SU-DHL-6 (cell line): ENCODE data around the gene CACNA1B.

ENCODE experiments used
- H2AFZ ChIP-seq: fragments of 200-600 bp; sonication (generic); 2 replicates; pipeline ENCODE4 v1.6.1; 2014; ENCODE audit warnings: low read depth, mild to moderate bottlenecking, moderate library complexity, mixed read lengths, antibody characterized with exemption, low read length; ENCODE audit not compliant: severe bottlenecking
- H3F3A ChIP-seq: fragments of 200-600 bp; shearing (Covaris generic); 2 replicates; pipeline ENCODE4 v1.6.0; 2016; ENCODE audit warnings: antibody characterized with exemption, mild to moderate bottlenecking; ENCODE audit not compliant: insufficient read depth
- H3K27ac ChIP-seq: fragments of 200-600 bp; sonication (generic); 2 replicates; pipeline ENCODE4 v1.5.1; 2016; ENCODE audit warnings: low read depth, mild to moderate bottlenecking, low read length, moderate library complexity, mixed read lengths
- H3K27me3 ChIP-seq: fragments of 200-600 bp; sonication (generic), shearing (Covaris generic); 2 replicates; pipeline ENCODE4 v1.6.0; 2014; ENCODE audit warnings: mild to moderate bottlenecking, low read length
- H3K36me3 ChIP-seq: fragments of 200-600 bp; sonication (generic); 2 replicates; pipeline ENCODE4 v1.6.1; 2014; ENCODE audit warnings: mild to moderate bottlenecking, low read length, mixed read lengths
- H3K4me2 ChIP-seq: fragments of 300-600, 200-600 bp; shearing (Covaris generic), sonication (generic); 2 replicates; pipeline ENCODE4 v1.6.0; 2014; ENCODE audit warnings: low read length, low read depth, mild to moderate bottlenecking; ENCODE audit not compliant: poor library complexity, severe bottlenecking
- H3K4me3 ChIP-seq: fragments of 200-600 bp; sonication (generic); 2 replicates; pipeline ENCODE4 v1.5.1; 2014; ENCODE audit warnings: antibody characterized with exemption, low read length, mild to moderate bottlenecking, mixed read lengths; ENCODE audit not compliant: insufficient read depth, poor library complexity, severe bottlenecking
- H3K79me2 ChIP-seq: fragments of 200-600 bp; sonication (generic); 2 replicates; pipeline ENCODE4 v1.6.1; 2014; ENCODE audit warnings: mild to moderate bottlenecking, low read length, moderate library complexity; ENCODE audit not compliant: insufficient read depth
- H3K9ac ChIP-seq: fragments of 200-600 bp; sonication (generic); 2 replicates; pipeline ENCODE4 v1.7.0; 2014; ENCODE audit warnings: mild to moderate bottlenecking, low read length
- H3K9me2 ChIP-seq: fragments of 200-600 bp; sonication (generic); replicated peaks from 2 replicates; pipeline ENCODE4 v1.6.1; 2014; ENCODE audit warnings: low read length; ENCODE audit not compliant: insufficient read depth
- H3K9me3 ChIP-seq: fragments of 200-600 bp; sonication (generic); 2 replicates; pipeline ENCODE4 v1.6.1; 2014; ENCODE audit warnings: low read length, mixed read lengths; ENCODE audit not compliant: insufficient read depth
- H4K20me1 ChIP-seq: fragments of 200-600 bp; sonication (generic); 2 replicates; pipeline ENCODE4 v1.6.1; 2014; ENCODE audit warnings: low read depth, mild to moderate bottlenecking, antibody characterized with exemption, low read length, moderate library complexity, mixed read lengths
- CTCF ChIP-seq: fragments of 200-600 bp; sonication (generic); IDR thresholded peaks from one replicate; pipeline ENCODE4 v1.5.1; 2017; ENCODE audit warnings: antibody characterized with exemption, mild to moderate bottlenecking, low read length, moderate library complexity; ENCODE audit not compliant: insufficient read depth, poor library complexity, severe bottlenecking
- EZH2phosphoT487 ChIP-seq: fragments of 200-600 bp; sonication (generic), shearing (Covaris generic); conservative IDR thresholded peaks from 2 replicates; pipeline ENCODE4 v1.6.1; 2018; ENCODE audit warnings: mild to moderate bottlenecking, antibody characterized with exemption, low read length, moderate library complexity, mixed read lengths

The CACNA1B gene

GRCh38 chr9:137973829-137974416, 96.3 kb downstream of the CACNA1B start:
- Histone ChIP-seq H3K4me3 (no peak overlapping the region), H3K27ac (no peak overlapping the region), H3K79me2 (no peaks in the 10 kb centered on the region), H3K9ac (no peak overlapping the region), H4K20me1 (no peaks in the 10 kb centered on the region), H3K27me3 (no peaks in the 10 kb centered on the region), H3F3A (no peaks in the 10 kb centered on the region), H2AFZ (no peak overlapping the region), H3K4me2 (no peak overlapping the region), H3K9me3 (no peaks in the 10 kb centered on the region), H3K9me2 (no peaks in the 10 kb centered on the region), H3K36me3 (no peaks in the 10 kb centered on the region)
- TF ChIP-seq CTCF, result no peak
- no peak for TF ChIP-seq EZH2phosphoT487

- H3K9me3 ChIP-seq, result no peaks in the 10 kb centered on the region
- no peaks in the 10 kb centered on the region for H3F3A ChIP-seq
Measured at GRCh38 chr9:137974746-137975526, 97.4 kb downstream of the CACNA1B start.

GRCh38 chr9:137975527-137975913, 97.9 kb downstream of the CACNA1B start:
- Histone ChIP-seq H3K9ac (no peak overlapping the region), H3K27ac (no peak overlapping the region), H3K36me3 (no peaks in the 10 kb centered on the region), H3K9me2 (no peaks in the 10 kb centered on the region), H4K20me1 (no peaks in the 10 kb centered on the region), H3K9me3 (no peaks in the 10 kb centered on the region), H3K4me3 (no peak overlapping the region), H3F3A (no peaks in the 10 kb centered on the region), H3K79me2 (no peaks in the 10 kb centered on the region), H3K27me3 (no peaks in the 10 kb centered on the region), H3K4me2 (no peak overlapping the region), H2AFZ (no peak overlapping the region)
- TF ChIP-seq CTCF, result no peak
- TF ChIP-seq EZH2phosphoT487, result no peak

More at GRCh38 chr9:137974746-137975526, 97.4 kb downstream of the CACNA1B start:
- H3K27ac ChIP-seq, result no peak overlapping the region
- no peaks in the 10 kb centered on the region for H3K36me3 ChIP-seq
- no peak overlapping the region for H3K4me2 ChIP-seq
- no peaks in the 10 kb centered on the region for H3K9me2 ChIP-seq
- no peak overlapping the region for H2AFZ ChIP-seq
- H4K20me1 ChIP-seq, result no peaks in the 10 kb centered on the region
- no peak overlapping the region for H3K9ac ChIP-seq
- H3K27me3 ChIP-seq, result no peaks in the 10 kb centered on the region
- no peaks in the 10 kb centered on the region for H3K79me2 ChIP-seq
- no peak overlapping the region for H3K4me3 ChIP-seq
- TF ChIP-seq EZH2phosphoT487, result no peak
- TF ChIP-seq CTCF, result no peak
